ENCODE results near the gene PPM1E. TPM values are rescaled to one million over a fixed set of nuclear protein-coding genes. Genes with fewer than 3 reads are reported as not detected.
A peak's percentile ranks its signal among the peaks of the same experiment; 100 is the strongest.

Gene PPM1E
- total RNA-seq, 2 experiments from 2014 or later = not detected

DNA sequence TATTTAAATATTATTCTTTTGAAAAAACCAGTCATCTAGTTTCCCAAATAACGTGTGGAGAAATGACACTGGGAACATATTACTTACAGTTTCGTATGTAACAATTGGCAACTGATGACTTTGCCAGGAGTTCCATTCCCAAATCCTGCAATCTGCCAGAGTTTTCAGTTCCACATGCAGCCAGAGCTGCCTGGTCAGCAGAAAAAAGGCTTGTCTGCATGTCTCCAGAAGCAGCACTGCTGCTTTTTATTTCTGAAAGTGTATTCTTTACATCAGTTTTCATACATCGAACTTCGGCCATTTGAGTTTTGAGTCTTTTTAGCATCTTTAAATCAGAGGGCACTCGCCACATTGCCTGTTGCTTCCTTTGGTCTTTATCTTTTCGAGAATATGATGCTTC, 272.7 kb downstream of the PPM1E start:
- Histone ChIP-seq H3K9me3 (ENCODE audit: control insufficient read depth in 1 of 2, insufficient read depth in 1 of 2, low read length in 2 of 2) (no peaks in the 10 kb centered on the region), H3K27ac (ENCODE audit: low read depth in 1 of 2, low read length in 2 of 2) (no peak overlapping the region), H3K27me3 (ENCODE audit: control insufficient read depth in 1 of 2, insufficient read depth in 2 of 2, low read length in 2 of 2) (no peaks in the 10 kb centered on the region), H3K4me3 (ENCODE audit: low read length) (no peak overlapping the region), H3K36me3 (ENCODE audit: insufficient read depth, low read length) (peaks cover 19% of the 10 kb centered on the region), H3K4me1 (ENCODE audit: insufficient read depth, low read length) (no peaks in the 10 kb centered on the region)
- ATAC-seq (ENCODE audit: poor library complexity) (no peak), DNase-seq (no peak)
- H3K36me3 Mint-ChIP-seq (ENCODE audit: low read depth) = peaks cover 78% of the 10 kb centered on the region
- no peak overlapping the region for H3K27ac Mint-ChIP-seq
- no peaks in the 10 kb centered on the region for H3K27me3 Mint-ChIP-seq
- ChIA-PET POLR2A (no interaction called here), CTCF (no interaction called here)
- H3K9me3 Mint-ChIP-seq = no peaks in the 10 kb centered on the region
- no peak overlapping the region for H3K4me3 Mint-ChIP-seq
- intact Hi-C loops (cut with DNase I, micrococcal nuclease) = no loop called here
- no peaks in the 10 kb centered on the region for H3K4me1 Mint-ChIP-seq (ENCODE audit: low read depth)
- TF ChIP-seq CTCF (IDR thresholded peaks at IDR 0.05) = no peak

- peaks cover 27% of the 10 kb centered on the region for H3K36me3 ChIP-seq (ENCODE audit: insufficient read depth, low read length)
- H3K4me3 ChIP-seq (ENCODE audit: low read length) = no peak overlapping the region
- no peaks in the 10 kb centered on the region for H3K9me3 ChIP-seq (ENCODE audit: control insufficient read depth in 1 of 2, insufficient read depth in 1 of 2, low read length in 2 of 2)
- Mint-ChIP-seq H3K36me3 (ENCODE audit: low read depth) (peaks cover 81% of the 10 kb centered on the region), H3K9me3 (no peaks in the 10 kb centered on the region), H3K4me3 (no peak overlapping the region), H3K27ac (peak overlapping the region; percentile 12), H3K4me1 (ENCODE audit: low read depth) (no peaks in the 10 kb centered on the region), H3K27me3 (no peaks in the 10 kb centered on the region)
- no peak overlapping the region for H3K27ac ChIP-seq (ENCODE audit: low read depth in 1 of 2, low read length in 2 of 2)
- no peaks in the 10 kb centered on the region for H3K4me1 ChIP-seq (ENCODE audit: insufficient read depth, low read length)
- no peak for ATAC-seq (ENCODE audit: poor library complexity)
- no peak for DNase-seq
- H3K27me3 ChIP-seq (ENCODE audit: control insufficient read depth in 1 of 2, insufficient read depth in 2 of 2, low read length in 2 of 2) = no peaks in the 10 kb centered on the region
- ChIA-PET CTCF (no interaction called here), POLR2A (no interaction called here)
- no peak for TF ChIP-seq CTCF (IDR thresholded peaks at IDR 0.05)
- intact Hi-C loops (cut with DNase I, micrococcal nuclease) = no loop called here
Observed at GRCh38 chr17:59030811-59031210, 275.2 kb downstream of the PPM1E start.

Other genes with a start within 250 kb of the PPM1E start
- gene MTMR4, start 241.2 kb upstream of the PPM1E start, total RNA-seq = 10 to 100 TPM; 28.8 to 30.0 TPM
- under 1 TPM; 0.47 to 0.66 TPM for gene TEX14, start 63.8 kb upstream of the PPM1E start, total RNA-seq
- 10 to 100 TPM; 10.4 to 11.6 TPM for gene RAD51C, start 63.3 kb upstream of the PPM1E start, total RNA-seq

All from CD4-positive, alpha-beta T cell (primary cell).